Breast epithelium (tissue), 3 donors: ENCODE measurements around the gene TBC1D26.

Source experiments
- CTCF ChIP-seq, 3 donors: fragments of 450-650 bp; IDR thresholded peaks; one replicate each; pipeline ENCODE4 v1.5.1; 2016 to 2017; ENCODE audit warnings: antibody characterized with exemption in 3 of 3, mild to moderate bottlenecking in 3 of 3, moderate library complexity in 3 of 3
- POLR2AphosphoS5 ChIP-seq, 3 donors: sonication (generic); formaldehyde crosslinking; IDR thresholded peaks; one replicate each; pipeline ENCODE4 v1.6.1; 2017; ENCODE audit warnings: antibody characterized with exemption in 3 of 3

GRCh38 chr17:15744074-15744676, 12.1 kb downstream of the TBC1D26 start:
- TF ChIP-seq CTCF (IDR thresholded peaks at IDR 0.05) (no peak), POLR2AphosphoS5 (IDR thresholded peaks at IDR 0.05) (no peak)
